Measurements from ENCODE around the gene RAB11FIP4. TPM values are rescaled to one million over a fixed set of nuclear protein-coding genes. Genes with fewer than 3 reads are reported as not detected.

The RAB11FIP4 gene
- total RNA-seq, 4 donors from 2014 or later, result 0.33 to 2.0 (median 1.2) TPM

- TF ChIP-seq, protein P1, sequence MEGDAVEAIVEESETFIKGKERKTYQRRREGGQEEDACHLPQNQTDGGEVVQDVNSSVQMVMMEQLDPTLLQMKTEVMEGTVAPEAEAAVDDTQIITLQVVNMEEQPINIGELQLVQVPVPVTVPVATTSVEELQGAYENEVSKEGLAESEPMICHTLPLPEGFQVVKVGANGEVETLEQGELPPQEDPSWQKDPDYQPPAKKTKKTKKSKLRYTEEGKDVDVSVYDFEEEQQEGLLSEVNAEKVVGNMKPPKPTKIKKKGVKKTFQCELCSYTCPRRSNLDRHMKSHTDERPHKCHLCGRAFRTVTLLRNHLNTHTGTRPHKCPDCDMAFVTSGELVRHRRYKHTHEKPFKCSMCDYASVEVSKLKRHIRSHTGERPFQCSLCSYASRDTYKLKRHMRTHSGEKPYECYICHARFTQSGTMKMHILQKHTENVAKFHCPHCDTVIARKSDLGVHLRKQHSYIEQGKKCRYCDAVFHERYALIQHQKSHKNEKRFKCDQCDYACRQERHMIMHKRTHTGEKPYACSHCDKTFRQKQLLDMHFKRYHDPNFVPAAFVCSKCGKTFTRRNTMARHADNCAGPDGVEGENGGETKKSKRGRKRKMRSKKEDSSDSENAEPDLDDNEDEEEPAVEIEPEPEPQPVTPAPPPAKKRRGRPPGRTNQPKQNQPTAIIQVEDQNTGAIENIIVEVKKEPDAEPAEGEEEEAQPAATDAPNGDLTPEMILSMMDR (IDR thresholded peaks at IDR 0.05; ENCODE audit: low read depth), result no peak
These were observed 117.8 kb downstream of the RAB11FIP4 start for GRCh38 chr17:31509095-31509804.

DNA sequence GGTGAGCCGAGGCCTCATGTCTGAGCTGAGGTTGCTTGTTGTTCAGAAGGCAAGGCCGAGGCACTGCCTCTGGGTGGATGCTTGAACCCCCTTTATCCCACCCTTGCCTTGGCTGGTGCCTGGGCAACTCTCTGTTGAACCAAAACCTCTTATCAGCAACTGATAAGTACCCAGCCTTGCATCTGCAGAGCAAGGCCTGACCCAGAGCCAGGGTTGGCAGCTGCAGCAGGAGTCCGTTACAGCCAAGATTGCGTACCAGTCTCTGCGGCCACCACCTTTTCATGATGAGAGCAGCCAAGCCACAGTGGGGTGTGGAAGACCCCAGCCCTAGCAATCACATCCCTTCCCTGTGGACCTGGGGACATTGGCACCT, 118.3 kb downstream of the RAB11FIP4 start:
- TF ChIP-seq, protein P1 (IDR thresholded peaks at IDR 0.05; ENCODE audit: low read depth), result no peak

- TF ChIP-seq, protein P1 (IDR thresholded peaks at IDR 0.05; ENCODE audit: low read depth), result no peak
These were observed 119.1 kb downstream of the RAB11FIP4 start for GRCh38 chr17:31510308-31511194.

DNA sequence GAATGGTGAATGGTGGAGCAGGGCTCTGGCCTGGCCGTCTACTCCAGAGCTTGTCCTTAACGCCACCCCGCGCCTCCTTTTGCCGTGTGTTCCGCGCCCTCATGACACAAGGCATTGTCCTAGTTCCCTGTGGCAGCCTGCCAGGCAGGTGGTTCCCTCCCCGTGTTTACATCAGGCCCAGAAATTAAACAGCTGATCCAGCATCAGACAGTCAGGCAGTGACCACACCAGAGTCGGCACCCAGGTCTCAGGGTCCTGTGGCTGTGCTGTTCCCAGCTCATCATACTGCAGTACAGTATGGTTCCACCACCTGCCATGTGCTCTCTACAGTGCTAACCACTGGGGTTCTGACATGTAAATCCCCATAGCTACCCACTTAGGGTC, 119.7 kb downstream of the RAB11FIP4 start:
- TF ChIP-seq, protein P1 (IDR thresholded peaks at IDR 0.05; ENCODE audit: low read depth), result no peak

- TF ChIP-seq, protein P1 (IDR thresholded peaks at IDR 0.05; ENCODE audit: low read depth), result no peak
These were observed 120.1 kb downstream of the RAB11FIP4 start for GRCh38 chr17:31511580-31511979.

DNA sequence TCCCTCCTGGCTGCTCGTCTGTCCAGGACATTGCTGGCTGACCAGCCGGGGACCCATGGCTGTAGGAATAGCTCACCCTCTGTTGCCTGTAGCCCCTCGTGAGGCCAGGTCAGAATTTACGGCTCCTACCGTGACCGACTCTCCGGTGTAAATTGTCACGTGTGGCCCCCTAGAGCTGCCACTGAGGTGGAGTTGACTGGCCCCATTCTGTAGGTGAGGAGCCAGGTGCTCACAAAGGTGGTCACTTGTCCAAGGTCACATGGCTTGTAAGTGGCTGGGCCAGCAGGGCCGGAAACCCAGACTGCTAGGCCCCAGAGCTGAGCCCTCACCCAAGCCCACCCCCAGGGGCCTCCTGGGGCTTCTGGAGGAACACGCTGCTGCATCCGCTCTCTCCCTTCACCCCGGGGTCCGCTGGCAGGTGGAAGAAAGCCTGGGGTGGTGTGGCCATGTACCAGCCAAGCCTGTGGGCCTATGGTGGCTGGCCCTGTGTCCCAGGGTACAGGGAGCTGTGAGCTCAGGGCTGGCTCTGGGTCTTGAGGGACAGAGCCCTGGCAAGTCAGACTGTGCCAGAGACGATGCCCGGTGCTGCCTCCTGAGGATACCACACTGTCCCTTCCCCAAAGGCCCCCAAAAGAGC, 120.7 kb downstream of the RAB11FIP4 start:
- TF ChIP-seq, protein P1 (IDR thresholded peaks at IDR 0.05; ENCODE audit: low read depth), result no peak

GRCh38 chr17:31512796-31513195, 121.3 kb downstream of the RAB11FIP4 start:
- TF ChIP-seq, protein P1 (IDR thresholded peaks at IDR 0.05; ENCODE audit: low read depth), result no peak

Measured in subcutaneous adipose tissue (tissue), 4 donors.